DND-41 (cell line): ENCODE measurements around the gene LEPR.

Experiments used
- ATAC-seq: fragments of 200-7000 bp; cut with Tn5 transposase; 3 replicates; pipeline ENCODE4 v1.9.1; 2021; ENCODE audit warnings: low read depth; ENCODE audit not compliant: insufficient read depth
- DNase-seq: peaks from one replicate; pipeline ENCODE4 v3.0.0-alpha.2; 2020
- H2AFZ ChIP-seq: 2 replicates; pipeline ENCODE4 v1.6.0; 2012; ENCODE audit warnings: low read depth, low read length
- H3K27ac ChIP-seq: 2 replicates; pipeline ENCODE4 v1.5.1; 2012; ENCODE audit warnings: low read length, inconsistent platforms
- H3K27me3 ChIP-seq: fragments of 200-600 bp; sonication (generic); 2 replicates; pipeline ENCODE4 v1.6.0; 2012; ENCODE audit warnings: low read length, mild to moderate bottlenecking, inconsistent platforms; ENCODE audit not compliant: insufficient read depth, poor library complexity
- H3K36me3 ChIP-seq: 2 replicates; pipeline ENCODE4 v1.5.1; 2012; ENCODE audit warnings: low read length, inconsistent platforms; ENCODE audit not compliant: insufficient read depth
- H3K4me1 ChIP-seq: 2 replicates; pipeline ENCODE4 v1.5.1; 2012; ENCODE audit warnings: mild to moderate bottlenecking, low read length; ENCODE audit not compliant: insufficient read depth
- H3K4me2 ChIP-seq: 2 replicates; pipeline ENCODE4 v1.6.0; 2012; ENCODE audit warnings: mild to moderate bottlenecking, moderate library complexity, low read length, inconsistent platforms; ENCODE audit not compliant: insufficient read depth
- H3K4me3 ChIP-seq, 2 experiments: fragments of 200-600 bp in 1 of 2; shearing (Covaris generic) in 1 of 2; 2 replicates each; pipeline ENCODE4 v1.5.1; 2012 to 2016; ENCODE audit warnings: inconsistent platforms in 2 of 2, low read length in 2 of 2, mild to moderate bottlenecking in 2 of 2, low read depth in 1 of 2, moderate library complexity in 1 of 2
- H3K79me2 ChIP-seq: 2 replicates; pipeline ENCODE4 v1.6.0; 2012; ENCODE audit warnings: low read length, inconsistent platforms; ENCODE audit not compliant: insufficient read depth
- H3K9ac ChIP-seq: 2 replicates; pipeline ENCODE4 v1.6.0; 2012; ENCODE audit warnings: low read depth, mild to moderate bottlenecking, inconsistent platforms, low read length, moderate library complexity
- H3K9me3 ChIP-seq: 2 replicates; pipeline ENCODE4 v1.5.1; 2012; ENCODE audit warnings: low read length, moderate library complexity, mild to moderate bottlenecking, inconsistent platforms; ENCODE audit not compliant: insufficient read depth, severe bottlenecking
- H4K20me1 ChIP-seq: 2 replicates; pipeline ENCODE4 v1.6.0; 2012; ENCODE audit warnings: low read length; ENCODE audit not compliant: insufficient read depth
- CTCF ChIP-seq: IDR thresholded peaks from 2 replicates; pipeline ENCODE4 v1.5.1; 2012; ENCODE audit warnings: borderline replicate concordance, low read length, moderate library complexity, mild to moderate bottlenecking; ENCODE audit not compliant: poor library complexity, severe bottlenecking; ENCODE audit errors: extremely low read depth
- EZH2 ChIP-seq: IDR thresholded peaks from 3 replicates; pipeline ENCODE4 v1.6.1; 2012; ENCODE audit warnings: borderline replicate concordance, low read depth, mild to moderate bottlenecking, moderate library complexity, low read length, inconsistent platforms; ENCODE audit not compliant: severe bottlenecking

Gene LEPR

GRCh38 chr1:65434760-65435159 lies 14.3 kb downstream of the LEPR start:
- no peak overlapping the region for H3K27ac ChIP-seq
- DNase-seq, result no peak

DNA sequence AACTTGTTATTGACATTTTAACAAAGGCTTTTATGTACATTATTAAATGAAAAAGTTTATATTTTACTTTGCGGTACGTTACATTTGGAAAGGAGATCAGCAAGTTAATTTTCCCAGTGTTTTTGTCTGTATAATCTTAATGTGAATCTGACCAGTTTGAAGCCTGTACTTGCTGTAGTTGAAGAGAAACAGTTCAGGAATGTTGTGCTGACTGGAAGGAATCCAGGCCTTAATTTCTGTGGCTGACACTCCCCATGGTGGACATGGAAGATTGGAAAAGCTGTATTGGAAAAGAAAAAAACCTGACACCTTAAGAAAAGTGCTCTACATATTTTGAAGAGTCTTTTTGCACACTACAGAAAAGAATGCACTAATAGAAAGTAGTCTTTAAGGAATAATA lies 15.5 kb downstream of the LEPR start:
- H3K4me2 ChIP-seq, result no peak overlapping the region
- H3K4me3 ChIP-seq, result no peak overlapping the region
- no peak overlapping the region for H2AFZ ChIP-seq
- no peaks in the 10 kb centered on the region for H3K9me3 ChIP-seq
- TF ChIP-seq EZH2, result no peak
- no peak for TF ChIP-seq CTCF
- no peaks in the 10 kb centered on the region for H3K79me2 ChIP-seq
- no peaks in the 10 kb centered on the region for H3K4me1 ChIP-seq
- ATAC-seq (no peak), DNase-seq (no peak)
- no peak overlapping the region for H3K27ac ChIP-seq
- no peaks in the 10 kb centered on the region for H3K27me3 ChIP-seq
- H3K36me3 ChIP-seq, result peaks cover 13% of the 10 kb centered on the region; the same call in 1 of the 2 replicates
- no peak overlapping the region for H3K9ac ChIP-seq
- H4K20me1 ChIP-seq, result no peaks in the 10 kb centered on the region; the same call in 1 of the 2 replicates

More at GRCh38 chr1:65434760-65435159, 14.3 kb downstream of the LEPR start:
- H3K36me3 ChIP-seq, result peaks cover 18% of the 10 kb centered on the region; the same call in 1 of the 2 replicates
- H3K4me1 ChIP-seq, result no peaks in the 10 kb centered on the region
- H3K9me3 ChIP-seq, result no peaks in the 10 kb centered on the region
- no peaks in the 10 kb centered on the region; the same call in 1 of the 2 replicates for H4K20me1 ChIP-seq
- no peak overlapping the region for H3K4me2 ChIP-seq
- no peak for ATAC-seq
- H3K9ac ChIP-seq, result no peak overlapping the region
- H2AFZ ChIP-seq, result no peak overlapping the region
- no peak overlapping the region for H3K4me3 ChIP-seq
- no peaks in the 10 kb centered on the region for H3K79me2 ChIP-seq
- TF ChIP-seq EZH2, result no peak
- no peaks in the 10 kb centered on the region for H3K27me3 ChIP-seq

GRCh38 chr1:65437616-65438015 lies 17.1 kb downstream of the LEPR start:
- no peak for TF ChIP-seq EZH2
- TF ChIP-seq CTCF, result no peak
- DNase-seq, result no peak
- H3K27me3 ChIP-seq, result no peaks in the 10 kb centered on the region
- no peak overlapping the region for H3K27ac ChIP-seq
- H4K20me1 ChIP-seq, result no peaks in the 10 kb centered on the region; the same call in 1 of the 2 replicates
- no peaks in the 10 kb centered on the region for H3K79me2 ChIP-seq
- H3K4me2 ChIP-seq, result no peak overlapping the region
- no peak overlapping the region for H3K9ac ChIP-seq
- peaks cover 4% of the 10 kb centered on the region; the same call in 1 of the 2 replicates for H3K36me3 ChIP-seq
- no peak for ATAC-seq
- no peak overlapping the region for H2AFZ ChIP-seq
- no peaks in the 10 kb centered on the region for H3K4me1 ChIP-seq
- H3K9me3 ChIP-seq, result no peaks in the 10 kb centered on the region
- no peak overlapping the region for H3K4me3 ChIP-seq

DNA sequence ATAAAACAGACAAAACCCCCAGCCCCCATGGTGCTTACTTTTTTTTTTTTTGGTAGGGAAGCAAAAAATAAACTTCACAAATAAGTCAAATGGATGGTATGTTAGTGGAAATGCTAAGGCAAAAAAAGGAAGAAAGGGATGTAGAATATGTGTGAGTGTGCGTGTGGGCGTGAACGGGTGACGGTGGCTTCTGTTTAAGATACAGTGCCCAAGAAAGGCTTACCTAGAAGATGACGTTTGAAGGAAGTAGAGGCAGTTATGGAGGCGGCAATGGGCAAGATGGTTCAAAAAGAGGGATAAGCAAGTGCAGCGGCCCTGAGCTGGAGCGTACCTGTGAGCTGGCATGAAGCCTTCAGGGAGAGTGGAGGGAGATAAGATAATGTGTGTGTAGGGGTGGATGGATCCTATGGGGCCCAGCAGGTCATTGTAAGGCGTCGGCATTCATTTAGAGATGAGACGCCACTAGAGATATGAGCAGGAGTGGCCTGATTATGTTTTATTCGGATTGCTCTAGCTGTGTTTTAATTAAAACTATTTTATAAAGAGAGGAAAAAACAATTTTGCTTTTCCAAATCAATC lies 19.9 kb downstream of the LEPR start:
- no peak overlapping the region for H3K27ac ChIP-seq
- no peak overlapping the region for H3K9ac ChIP-seq
- no peak for ATAC-seq
- no peak overlapping the region for H3K4me2 ChIP-seq
- TF ChIP-seq EZH2 (no peak), CTCF (no peak)
- no peaks in the 10 kb centered on the region for H4K20me1 ChIP-seq
- no peak overlapping the region for H3K4me3 ChIP-seq
- H2AFZ ChIP-seq, result no peak overlapping the region
- H3K79me2 ChIP-seq, result no peaks in the 10 kb centered on the region
- no peaks in the 10 kb centered on the region for H3K4me1 ChIP-seq
- H3K27me3 ChIP-seq, result no peaks in the 10 kb centered on the region
- H3K9me3 ChIP-seq, result no peaks in the 10 kb centered on the region
- no peak for DNase-seq
- no peaks in the 10 kb centered on the region for H3K36me3 ChIP-seq
